HepG2 (cell line): ENCODE measurements around the gene SHLD1. TPM values are rescaled to one million over a fixed set of nuclear protein-coding genes. Genes with fewer than 3 reads are reported as not detected.

Experiments
- AHR ChIP-seq: IDR thresholded peaks from 2 replicates; pipeline ENCODE4 v1.6.1; 2018; ENCODE audit warnings: missing genetic modification reagents, missing compliant biosample characterization
- FOSL1 ChIP-seq: sonication (generic); formaldehyde crosslinking; IDR thresholded peaks from 2 replicates; pipeline ENCODE4 v1.9.0; 2021; ENCODE audit warnings: missing genetic modification reagents, borderline replicate concordance
- FOSL2 ChIP-seq: sonication (generic); formaldehyde crosslinking; IDR thresholded peaks from 2 replicates; pipeline ENCODE4 v1.4.0; 2020; ENCODE audit warnings: missing genetic modification reagents
- FOXM1 ChIP-seq: sonication (generic); formaldehyde crosslinking; IDR thresholded peaks from 2 replicates; pipeline ENCODE4 v1.5.0; 2020; ENCODE audit warnings: missing genetic modification reagents
- HOXA7 ChIP-seq: sonication (generic); formaldehyde crosslinking; IDR thresholded peaks from 2 replicates; pipeline ENCODE4 v1.8.1; 2022; ENCODE audit warnings: mild to moderate bottlenecking, missing genetic modification reagents, moderate library complexity
- RAD51 ChIP-seq: fragments of 450-650 bp; IDR thresholded peaks from 2 replicates; pipeline ENCODE4 v1.6.1; 2016; ENCODE audit warnings: borderline replicate concordance
- TRIM24 ChIP-seq: sonication (generic); formaldehyde crosslinking; IDR thresholded peaks from 2 replicates; pipeline ENCODE4 v1.8.0; 2022; ENCODE audit warnings: mild to moderate bottlenecking, missing genetic modification reagents
- U2AF2 ChIP-seq: fragments of 200-400 bp; formaldehyde crosslinking; IDR thresholded peaks from 2 replicates; pipeline ENCODE4 v1.6.1; 2017; ENCODE audit warnings: low read depth, mild to moderate bottlenecking, low read length
- ZFP90 ChIP-seq: sonication (generic); formaldehyde crosslinking; IDR thresholded peaks from 2 replicates; pipeline ENCODE4 v1.8.0; 2022; ENCODE audit warnings: missing genetic modification reagents, mild to moderate bottlenecking, inconsistent platforms, borderline replicate concordance
- ZNF234 ChIP-seq: sonication (generic); formaldehyde crosslinking; conservative IDR thresholded peaks from 2 replicates; pipeline ENCODE4 v1.5.1; 2020; ENCODE audit warnings: mild to moderate bottlenecking, missing genetic modification reagents
- ZNF33B ChIP-seq: sonication (generic); formaldehyde crosslinking; IDR thresholded peaks from 2 replicates; pipeline ENCODE4 v1.5.1; 2020; ENCODE audit warnings: mild to moderate bottlenecking, missing genetic modification reagents
- ZNF451 ChIP-seq: sonication (generic); formaldehyde crosslinking; IDR thresholded peaks from 2 replicates; pipeline ENCODE4 v1.5.0; 2020; ENCODE audit warnings: mild to moderate bottlenecking, missing genetic modification reagents
- ZNF629 ChIP-seq: sonication (generic); formaldehyde crosslinking; conservative IDR thresholded peaks from 2 replicates; pipeline ENCODE4 v1.5.0; 2020; ENCODE audit warnings: missing genetic modification reagents
- polyA plus RNA-seq, 8 experiments: library from polyadenylated mRNA; depleted of rRNA in 3 of 8; stranded (reverse) in 7 of 8; unstranded in 1 of 8; fragments of >200 nt; fragmentation: Illumina TruSeq in 4 of 8; extraction: Trizol in 4 of 8; gene quantifications; 2 replicates each; pipeline versions ENCODE4 v1.2.1 to v1.2.3, GENCODE V29; 2011 to 2016; ENCODE audit warnings: low read depth in 4 of 8, missing spikeins in 1 of 8, mixed read lengths in 1 of 8; ENCODE audit not compliant: insufficient read depth in 1 of 8
- total RNA-seq, 5 experiments: library from RNA; depleted of rRNA; stranded (reverse); fragments of >200 nt; fragmentation: Illumina TruSeq; extraction: Trizol; gene quantifications; 2 replicates each; pipeline ENCODE4 v1.2.3, GENCODE V29; 2016; ENCODE audit warnings: low read depth in 1 of 5
- TF ChIP-seq, protein P1 (sequence below): sonication (generic); formaldehyde crosslinking; IDR thresholded peaks from 2 replicates; pipeline ENCODE4 v1.5.0; 2020; ENCODE audit warnings: missing genetic modification reagents
- TF ChIP-seq, protein P2 (sequence below): sonication (generic); formaldehyde crosslinking; IDR thresholded peaks from 2 replicates; pipeline ENCODE4 v1.4.0; 2020; ENCODE audit warnings: missing genetic modification reagents
- TF ChIP-seq, protein P3 (sequence below): sonication (generic); formaldehyde crosslinking; IDR thresholded peaks from 2 replicates; pipeline ENCODE4 v1.5.0; 2020; ENCODE audit warnings: mild to moderate bottlenecking, missing genetic modification reagents
- TF ChIP-seq, protein P4 (sequence below), 2 experiments: sonication (generic) in 1 of 2; formaldehyde crosslinking in 1 of 2; IDR thresholded peaks; 2 replicates each; pipeline versions ENCODE4 v1.4.0 to v1.6.1; 2018 to 2020; ENCODE audit warnings: missing genetic modification reagents in 2 of 2, borderline replicate concordance in 1 of 2, low read depth in 1 of 2, mild to moderate bottlenecking in 1 of 2, missing biosample characterization in 1 of 2
- TF ChIP-seq, protein P5 (sequence below): IDR thresholded peaks from 2 replicates; pipeline ENCODE4 v1.6.1; 2016; ENCODE audit warnings: missing compliant biosample characterization, missing genetic modification reagents, borderline replicate concordance
- TF ChIP-seq, protein P6 (sequence below): sonication (generic); formaldehyde crosslinking; IDR thresholded peaks from 2 replicates; pipeline ENCODE4; 2020; ENCODE audit warnings: missing genetic modification reagents, mild to moderate bottlenecking, borderline replicate concordance

The SHLD1 gene
- total and polyA plus RNA-seq, 2 of the 13 experiments (the other 11 are each of a cell fraction or from before 2014, with no cell fraction given): 8.9 to 10.0 TPM

DNA sequence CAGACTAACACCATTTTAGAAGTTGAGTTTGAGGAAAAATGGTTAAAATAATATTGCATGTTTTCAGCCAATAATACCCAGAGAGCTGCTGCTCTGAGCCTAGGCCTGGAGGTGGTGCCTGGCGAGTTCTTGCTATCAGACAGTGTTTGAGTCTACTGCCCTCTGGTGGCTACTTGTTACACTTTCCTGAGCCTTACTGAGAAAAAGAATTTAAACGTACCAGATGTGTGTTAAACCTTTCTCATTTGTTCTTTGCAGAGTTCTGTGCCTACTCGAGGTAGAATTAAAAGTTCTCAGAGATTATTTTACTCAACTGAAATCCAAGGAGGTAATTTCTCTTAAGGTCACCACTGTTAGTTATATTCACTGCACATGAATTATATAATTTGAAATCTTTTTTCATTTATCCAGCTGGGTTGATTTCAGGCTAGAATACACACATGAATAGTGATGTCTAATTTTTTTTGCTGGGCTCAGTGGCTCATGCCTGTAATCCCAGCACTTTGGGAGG lies 38.2 kb downstream of the SHLD1 start (continued):
- no peak for TF ChIP-seq FOSL1 (CRISPR knock-in tag)
- TF ChIP-seq, protein P1, sequence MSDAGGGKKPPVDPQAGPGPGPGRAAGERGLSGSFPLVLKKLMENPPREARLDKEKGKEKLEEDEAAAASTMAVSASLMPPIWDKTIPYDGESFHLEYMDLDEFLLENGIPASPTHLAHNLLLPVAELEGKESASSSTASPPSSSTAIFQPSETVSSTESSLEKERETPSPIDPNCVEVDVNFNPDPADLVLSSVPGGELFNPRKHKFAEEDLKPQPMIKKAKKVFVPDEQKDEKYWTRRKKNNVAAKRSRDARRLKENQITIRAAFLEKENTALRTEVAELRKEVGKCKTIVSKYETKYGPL: peak; percentile 28; the same call in 1 of the 2 replicates
- TF ChIP-seq U2AF2: no peak
- TF ChIP-seq FOXM1 (CRISPR knock-in tag): no peak
- TF ChIP-seq AHR (CRISPR knock-in tag): no peak
- no peak for TF ChIP-seq ZNF234 (CRISPR knock-in tag)
- no peak for TF ChIP-seq ZFP90 (CRISPR knock-in tag)
- TF ChIP-seq, protein P2, sequence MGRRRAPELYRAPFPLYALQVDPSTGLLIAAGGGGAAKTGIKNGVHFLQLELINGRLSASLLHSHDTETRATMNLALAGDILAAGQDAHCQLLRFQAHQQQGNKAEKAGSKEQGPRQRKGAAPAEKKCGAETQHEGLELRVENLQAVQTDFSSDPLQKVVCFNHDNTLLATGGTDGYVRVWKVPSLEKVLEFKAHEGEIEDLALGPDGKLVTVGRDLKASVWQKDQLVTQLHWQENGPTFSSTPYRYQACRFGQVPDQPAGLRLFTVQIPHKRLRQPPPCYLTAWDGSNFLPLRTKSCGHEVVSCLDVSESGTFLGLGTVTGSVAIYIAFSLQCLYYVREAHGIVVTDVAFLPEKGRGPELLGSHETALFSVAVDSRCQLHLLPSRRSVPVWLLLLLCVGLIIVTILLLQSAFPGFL (CRISPR knock-in tag): no peak
- TF ChIP-seq FOSL2 (CRISPR knock-in tag): 0 out of 2 replicates have a peak, but pooled peaks have one; percentile 19
- no peak for TF ChIP-seq TRIM24 (CRISPR knock-in tag)
- TF ChIP-seq, protein P3, sequence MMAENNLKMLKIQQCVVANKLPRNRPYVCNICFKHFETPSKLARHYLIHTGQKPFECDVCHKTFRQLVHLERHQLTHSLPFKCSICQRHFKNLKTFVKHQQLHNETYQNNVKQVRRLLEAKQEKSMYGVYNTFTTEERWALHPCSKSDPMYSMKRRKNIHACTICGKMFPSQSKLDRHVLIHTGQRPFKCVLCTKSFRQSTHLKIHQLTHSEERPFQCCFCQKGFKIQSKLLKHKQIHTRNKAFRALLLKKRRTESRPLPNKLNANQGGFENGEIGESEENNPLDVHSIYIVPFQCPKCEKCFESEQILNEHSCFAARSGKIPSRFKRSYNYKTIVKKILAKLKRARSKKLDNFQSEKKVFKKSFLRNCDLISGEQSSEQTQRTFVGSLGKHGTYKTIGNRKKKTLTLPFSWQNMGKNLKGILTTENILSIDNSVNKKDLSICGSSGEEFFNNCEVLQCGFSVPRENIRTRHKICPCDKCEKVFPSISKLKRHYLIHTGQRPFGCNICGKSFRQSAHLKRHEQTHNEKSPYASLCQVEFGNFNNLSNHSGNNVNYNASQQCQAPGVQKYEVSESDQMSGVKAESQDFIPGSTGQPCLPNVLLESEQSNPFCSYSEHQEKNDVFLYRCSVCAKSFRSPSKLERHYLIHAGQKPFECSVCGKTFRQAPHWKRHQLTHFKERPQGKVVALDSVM: no peak
- TF ChIP-seq, protein P4, sequence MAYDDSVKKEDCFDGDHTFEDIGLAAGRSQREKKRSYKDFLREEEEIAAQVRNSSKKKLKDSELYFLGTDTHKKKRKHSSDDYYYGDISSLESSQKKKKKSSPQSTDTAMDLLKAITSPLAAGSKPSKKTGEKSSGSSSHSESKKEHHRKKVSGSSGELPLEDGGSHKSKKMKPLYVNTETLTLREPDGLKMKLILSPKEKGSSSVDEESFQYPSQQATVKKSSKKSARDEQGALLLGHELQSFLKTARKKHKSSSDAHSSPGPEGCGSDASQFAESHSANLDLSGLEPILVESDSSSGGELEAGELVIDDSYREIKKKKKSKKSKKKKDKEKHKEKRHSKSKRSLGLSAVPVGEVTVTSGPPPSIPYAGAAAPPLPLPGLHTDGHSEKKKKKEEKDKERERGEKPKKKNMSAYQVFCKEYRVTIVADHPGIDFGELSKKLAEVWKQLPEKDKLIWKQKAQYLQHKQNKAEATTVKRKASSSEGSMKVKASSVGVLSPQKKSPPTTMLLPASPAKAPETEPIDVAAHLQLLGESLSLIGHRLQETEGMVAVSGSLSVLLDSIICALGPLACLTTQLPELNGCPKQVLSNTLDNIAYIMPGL (CRISPR knock-in tag; IDR thresholded peaks at IDR 0.05; ENCODE audit: borderline replicate concordance in 1 of 2, low read depth in 1 of 2): peak; percentile 59 to 85; a peak in 2 of 4 replicates
- TF ChIP-seq HOXA7 (CRISPR knock-in tag): no peak
- TF ChIP-seq ZNF451 (CRISPR knock-in tag): no peak
- TF ChIP-seq RAD51: no peak
- TF ChIP-seq, protein P5, sequence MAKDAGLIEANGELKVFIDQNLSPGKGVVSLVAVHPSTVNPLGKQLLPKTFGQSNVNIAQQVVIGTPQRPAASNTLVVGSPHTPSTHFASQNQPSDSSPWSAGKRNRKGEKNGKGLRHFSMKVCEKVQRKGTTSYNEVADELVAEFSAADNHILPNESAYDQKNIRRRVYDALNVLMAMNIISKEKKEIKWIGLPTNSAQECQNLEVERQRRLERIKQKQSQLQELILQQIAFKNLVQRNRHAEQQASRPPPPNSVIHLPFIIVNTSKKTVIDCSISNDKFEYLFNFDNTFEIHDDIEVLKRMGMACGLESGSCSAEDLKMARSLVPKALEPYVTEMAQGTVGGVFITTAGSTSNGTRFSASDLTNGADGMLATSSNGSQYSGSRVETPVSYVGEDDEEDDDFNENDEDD (CRISPR knock-in tag): no peak
- TF ChIP-seq ZNF629 (CRISPR knock-in tag): no peak
- TF ChIP-seq ZNF33B (CRISPR knock-in tag): no peak
- TF ChIP-seq, protein P6, sequence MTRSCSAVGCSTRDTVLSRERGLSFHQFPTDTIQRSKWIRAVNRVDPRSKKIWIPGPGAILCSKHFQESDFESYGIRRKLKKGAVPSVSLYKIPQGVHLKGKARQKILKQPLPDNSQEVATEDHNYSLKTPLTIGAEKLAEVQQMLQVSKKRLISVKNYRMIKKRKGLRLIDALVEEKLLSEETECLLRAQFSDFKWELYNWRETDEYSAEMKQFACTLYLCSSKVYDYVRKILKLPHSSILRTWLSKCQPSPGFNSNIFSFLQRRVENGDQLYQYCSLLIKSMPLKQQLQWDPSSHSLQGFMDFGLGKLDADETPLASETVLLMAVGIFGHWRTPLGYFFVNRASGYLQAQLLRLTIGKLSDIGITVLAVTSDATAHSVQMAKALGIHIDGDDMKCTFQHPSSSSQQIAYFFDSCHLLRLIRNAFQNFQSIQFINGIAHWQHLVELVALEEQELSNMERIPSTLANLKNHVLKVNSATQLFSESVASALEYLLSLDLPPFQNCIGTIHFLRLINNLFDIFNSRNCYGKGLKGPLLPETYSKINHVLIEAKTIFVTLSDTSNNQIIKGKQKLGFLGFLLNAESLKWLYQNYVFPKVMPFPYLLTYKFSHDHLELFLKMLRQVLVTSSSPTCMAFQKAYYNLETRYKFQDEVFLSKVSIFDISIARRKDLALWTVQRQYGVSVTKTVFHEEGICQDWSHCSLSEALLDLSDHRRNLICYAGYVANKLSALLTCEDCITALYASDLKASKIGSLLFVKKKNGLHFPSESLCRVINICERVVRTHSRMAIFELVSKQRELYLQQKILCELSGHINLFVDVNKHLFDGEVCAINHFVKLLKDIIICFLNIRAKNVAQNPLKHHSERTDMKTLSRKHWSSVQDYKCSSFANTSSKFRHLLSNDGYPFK: no peak
